NCI-H226 (cell line): ENCODE data around the gene REST.
A peak's percentile ranks its signal among the peaks of the same experiment; 100 is the strongest.
"Not testable (repeated sequence)": the region's sequence is repeated elsewhere in the genome, so short reads cannot be mapped to it uniquely, and the experiment has no call there.

Source experiments
- DNase-seq: peaks from one replicate; pipeline ENCODE4 v3.0.0-alpha.2; 2015

The REST gene

GRCh38 chr4:56910172-56910967 is 2.7 kb downstream of the REST start:
- DNase-seq, result no peak

- no peak for DNase-seq
Measured at GRCh38 chr4:56914336-56914735, 6.6 kb downstream of the REST start.

- DNase-seq, result not testable (repeated sequence)
Measured at GRCh38 chr4:56914977-56915376, 7.3 kb downstream of the REST start.

GRCh38 chr4:56927196-56927595 is 19.5 kb downstream of the REST start:
- DNase-seq, result no peak

GRCh38 chr4:56930638-56931037 is 22.9 kb downstream of the REST start:
- DNase-seq, result no peak

GRCh38 chr4:56931924-56932323 is 24.2 kb downstream of the REST start:
- no peak for DNase-seq

GRCh38 chr4:56937262-56937661 is 29.6 kb downstream of the REST start:
- peak; percentile 87 for DNase-seq

GRCh38 chr4:56939826-56940225 is 32.1 kb downstream of the REST start:
- DNase-seq, result not testable (repeated sequence)

GRCh38 chr4:56940403-56940802 is 32.7 kb downstream of the REST start:
- DNase-seq, result no peak

GRCh38 chr4:56940971-56941370 is 33.3 kb downstream of the REST start:
- DNase-seq, result no peak

- no peak for DNase-seq
Measured at GRCh38 chr4:56941403-56941802, 33.7 kb downstream of the REST start.

GRCh38 chr4:56953680-56954520 is 46.2 kb downstream of the REST start:
- no peak for DNase-seq

GRCh38 chr4:56958111-56958517 is 50.4 kb downstream of the REST start:
- no peak for DNase-seq

- DNase-seq, result no peak
Measured at GRCh38 chr4:56959100-56959499, 51.4 kb downstream of the REST start.

- no peak for DNase-seq
Measured at GRCh38 chr4:56961107-56961500, 53.4 kb downstream of the REST start.

GRCh38 chr4:56971383-56971782 is 63.7 kb downstream of the REST start:
- no peak for DNase-seq

GRCh38 chr4:56972389-56972788 is 64.7 kb downstream of the REST start:
- no peak for DNase-seq

GRCh38 chr4:56972809-56973208 is 65.1 kb downstream of the REST start:
- DNase-seq, result no peak

GRCh38 chr4:56973336-56973735 is 65.6 kb downstream of the REST start:
- no peak for DNase-seq

GRCh38 chr4:56976283-56976836 is 68.7 kb downstream of the REST start:
- DNase-seq, result no peak

GRCh38 chr4:56976837-56977320 is 69.2 kb downstream of the REST start:
- DNase-seq, result no peak

- peak; percentile 95 for DNase-seq
Measured at GRCh38 chr4:56977321-56978012, 69.8 kb downstream of the REST start, which contains the start of gene NOA1. TSS of gene NOA1 (minus strand) at chr4:56977606. CDS start at chr4:56977585, 21 bp downstream.

- DNase-seq, result peak; percentile 90
Measured at GRCh38 chr4:56978750-56979303, 71.1 kb downstream of the REST start, which contains the start of gene POLR2B. TSS of gene POLR2B (plus strand) at chr4:56978896. CDS start at chr4:56978986, 90 bp downstream.
